Smooth muscle cell (in vitro differentiated cells): Measurements from ENCODE around the gene TPCN2. TPM values are rescaled to one million over a fixed set of nuclear protein-coding genes. Genes with fewer than 3 reads are reported as not detected.

ENCODE experiments used
- DNase-seq: peaks from one replicate; lab custom pipeline; 2025; ENCODE audit not compliant: unreplicated experiment; lab: John Stamatoyannopoulos, UW
- H2AFZ ChIP-seq: fragments of 200-600 bp; sonication (generic); 2 replicates; pipeline ENCODE4 v1.6.0; 2016; ENCODE audit warnings: antibody characterized with exemption, low read depth, mild to moderate bottlenecking
- H3F3A ChIP-seq: fragments of 200-600 bp; sonication (generic); 2 replicates; pipeline ENCODE4 v1.6.0; 2017; ENCODE audit warnings: antibody characterized with exemption, low read depth
- H3K27ac ChIP-seq: fragments of 200-600 bp; sonication (generic); 2 replicates; pipeline ENCODE4 v1.5.1; 2016; ENCODE audit warnings: low read depth, mild to moderate bottlenecking
- H3K27me3 ChIP-seq: fragments of 200-600 bp; sonication (generic); 2 replicates; pipeline ENCODE4 v1.6.1; 2016; ENCODE audit warnings: low read depth, mild to moderate bottlenecking
- H3K36me3 ChIP-seq: fragments of 200-600 bp; sonication (generic); 2 replicates; pipeline ENCODE4 v1.5.1; 2016; ENCODE audit warnings: low read depth
- H3K4me1 ChIP-seq: fragments of 200-600 bp; sonication (generic); 2 replicates; pipeline ENCODE4 v1.5.1; 2016; ENCODE audit warnings: low read depth
- H3K4me2 ChIP-seq: fragments of 200-600 bp; sonication (generic); 2 replicates; pipeline ENCODE4 v1.6.0; 2016; ENCODE audit warnings: mild to moderate bottlenecking
- H3K4me3 ChIP-seq: fragments of 200-600 bp; sonication (generic); 2 replicates; pipeline ENCODE4 v1.5.1; 2016; ENCODE audit warnings: mild to moderate bottlenecking
- H3K79me2 ChIP-seq: fragments of 200-600 bp; sonication (generic); 2 replicates; pipeline ENCODE4 v1.6.0; 2016; ENCODE audit warnings: low read depth, mild to moderate bottlenecking
- H3K9ac ChIP-seq: fragments of 200-600 bp; sonication (generic); 2 replicates; pipeline ENCODE4 v1.6.0; 2016; ENCODE audit warnings: low read depth
- H3K9me3 ChIP-seq: fragments of 200-600 bp; sonication (generic); replicated peaks from 2 replicates; pipeline ENCODE4 v1.5.1; 2016; ENCODE audit warnings: low read depth
- H4K20me1 ChIP-seq: fragments of 200-600 bp; sonication (generic); 2 replicates; pipeline ENCODE4 v1.6.0; 2016; ENCODE audit warnings: low read depth
- whole genome bisulfite sequencing: methylation state at CpG from one replicate; pipeline ENCODE4 v1.1.7; 2016; ENCODE audit warnings: low lambda C conversion rate; 5-methylcytosine and 5-hydroxymethylcytosine counted together
- polyA plus RNA-seq: library from polyadenylated mRNA; unstranded; fragments of >200 nt; fragmentation: Nextera tagmentation; extraction: Ambion mirVana; gene quantifications from 2 replicates; pipeline ENCODE4 v1.2.1, GENCODE V29; 2016
- total RNA-seq: library from RNA; depleted of rRNA; stranded (reverse); fragments of >200 nt; gene quantifications from 2 replicates; pipeline ENCODE4 v1.2.3, GENCODE V29; 2014
- TF ChIP-seq, protein P1 (sequence below): fragments of 200-600 bp; sonication (generic); IDR thresholded peaks from 2 replicates; pipeline ENCODE4 v1.5.1; 2017; ENCODE audit warnings: borderline replicate concordance, mild to moderate bottlenecking, antibody characterized with exemption; ENCODE audit not compliant: insufficient read depth, poor library complexity, severe bottlenecking

TPCN2 gene
- total and polyA plus RNA-seq, 2 experiments from 2014 or later = 7.4 to 10.5 TPM

DNA sequence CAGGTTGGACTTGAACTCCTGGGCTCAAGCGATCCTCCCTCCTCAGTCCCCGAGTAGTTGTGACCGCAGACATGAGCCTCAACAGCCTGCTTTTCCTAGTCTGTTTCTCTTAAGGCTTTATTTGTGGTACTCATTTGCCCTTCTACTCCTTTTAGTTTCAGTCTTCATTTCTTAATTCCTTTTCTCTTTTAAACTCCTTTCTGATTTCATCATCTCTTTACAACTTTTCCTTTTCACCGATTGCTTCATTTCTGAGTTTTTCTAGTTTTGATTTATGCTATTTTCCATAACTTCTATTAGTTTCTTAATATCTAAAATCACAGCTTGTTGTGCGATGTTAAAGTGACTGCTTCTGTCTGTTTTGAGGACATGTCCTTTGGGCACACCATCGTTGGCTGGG lies 18.4 kb upstream of the TPCN2 start:
- H3K27ac ChIP-seq = no peak overlapping the region
- no peak overlapping the region for H3K4me2 ChIP-seq
- H3K9ac ChIP-seq = no peak overlapping the region

DNA sequence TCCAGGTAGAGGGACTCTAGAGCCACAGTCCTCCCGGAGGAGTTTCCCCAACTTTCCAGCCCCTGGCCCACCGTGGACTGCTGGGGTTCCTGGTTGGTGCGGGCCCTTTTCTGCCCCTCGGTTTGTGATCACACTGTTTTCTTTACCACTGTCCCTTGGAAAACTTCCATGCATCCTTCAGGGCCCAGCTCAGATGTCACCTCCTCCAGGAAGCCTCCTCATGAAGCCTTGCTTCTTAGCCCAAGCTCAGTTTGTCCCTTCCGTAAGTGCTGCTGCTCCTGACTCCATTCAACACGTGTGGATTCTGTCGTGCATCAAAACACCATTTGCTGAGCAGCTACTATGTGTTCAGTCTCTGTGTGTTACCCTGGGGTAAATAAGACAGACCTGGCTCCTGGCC lies 15.9 kb upstream of the TPCN2 start:
- no peak overlapping the region for H3K4me3 ChIP-seq
- no peaks in the 10 kb centered on the region for H3K79me2 ChIP-seq
- WGBS = 91% methylated on average over 7 of the region's 7 CpGs
- no peak overlapping the region for H3K4me2 ChIP-seq
- H3F3A ChIP-seq = no peaks in the 10 kb centered on the region
- H3K27me3 ChIP-seq = no peaks in the 10 kb centered on the region
- no peak overlapping the region for H3K27ac ChIP-seq
- no peak for DNase-seq
- H3K4me1 ChIP-seq = no peaks in the 10 kb centered on the region
- no peak overlapping the region for H3K9ac ChIP-seq
- TF ChIP-seq, protein P1, sequence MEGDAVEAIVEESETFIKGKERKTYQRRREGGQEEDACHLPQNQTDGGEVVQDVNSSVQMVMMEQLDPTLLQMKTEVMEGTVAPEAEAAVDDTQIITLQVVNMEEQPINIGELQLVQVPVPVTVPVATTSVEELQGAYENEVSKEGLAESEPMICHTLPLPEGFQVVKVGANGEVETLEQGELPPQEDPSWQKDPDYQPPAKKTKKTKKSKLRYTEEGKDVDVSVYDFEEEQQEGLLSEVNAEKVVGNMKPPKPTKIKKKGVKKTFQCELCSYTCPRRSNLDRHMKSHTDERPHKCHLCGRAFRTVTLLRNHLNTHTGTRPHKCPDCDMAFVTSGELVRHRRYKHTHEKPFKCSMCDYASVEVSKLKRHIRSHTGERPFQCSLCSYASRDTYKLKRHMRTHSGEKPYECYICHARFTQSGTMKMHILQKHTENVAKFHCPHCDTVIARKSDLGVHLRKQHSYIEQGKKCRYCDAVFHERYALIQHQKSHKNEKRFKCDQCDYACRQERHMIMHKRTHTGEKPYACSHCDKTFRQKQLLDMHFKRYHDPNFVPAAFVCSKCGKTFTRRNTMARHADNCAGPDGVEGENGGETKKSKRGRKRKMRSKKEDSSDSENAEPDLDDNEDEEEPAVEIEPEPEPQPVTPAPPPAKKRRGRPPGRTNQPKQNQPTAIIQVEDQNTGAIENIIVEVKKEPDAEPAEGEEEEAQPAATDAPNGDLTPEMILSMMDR = no peak
- no peaks in the 10 kb centered on the region for H3K9me3 ChIP-seq
- H4K20me1 ChIP-seq = no peaks in the 10 kb centered on the region
- H2AFZ ChIP-seq = no peak overlapping the region
- no peaks in the 10 kb centered on the region for H3K36me3 ChIP-seq

More for the DNA sequence above, 18.4 kb upstream of the TPCN2 start:
- Histone ChIP-seq H3K27me3 (no peaks in the 10 kb centered on the region), H3K4me1 (no peaks in the 10 kb centered on the region), H3K4me3 (no peak overlapping the region), H3K9me3 (no peaks in the 10 kb centered on the region), H4K20me1 (no peaks in the 10 kb centered on the region), H2AFZ (no peak overlapping the region), H3F3A (no peaks in the 10 kb centered on the region), H3K79me2 (no peaks in the 10 kb centered on the region), H3K36me3 (no peaks in the 10 kb centered on the region)
- WGBS = 93% methylated on average over 6 of the region's 6 CpGs
- DNase-seq = no peak
- TF ChIP-seq, protein P1 = no peak

DNA sequence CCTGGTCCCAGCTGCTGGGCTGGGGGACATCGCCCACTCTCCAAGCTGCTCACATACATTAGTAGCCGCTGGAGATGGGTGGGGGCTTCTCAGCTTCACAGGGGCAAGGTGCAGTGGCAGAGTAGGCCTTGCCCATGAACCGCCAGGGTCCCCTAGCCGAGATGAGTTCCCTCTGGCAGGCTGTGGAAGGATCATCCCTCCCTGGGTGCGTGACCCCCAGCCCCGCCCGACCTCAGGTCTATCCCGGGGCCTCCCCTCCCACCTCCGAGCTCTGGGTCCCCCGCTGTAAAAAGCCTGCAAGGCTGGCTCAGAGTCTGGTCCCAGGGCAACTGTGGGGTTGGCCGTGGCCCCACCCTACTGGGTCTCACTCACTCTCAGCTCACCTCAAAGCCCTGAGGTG lies 15.3 kb upstream of the TPCN2 start:
- no peaks in the 10 kb centered on the region for H3K9me3 ChIP-seq
- no peak overlapping the region for H3K27ac ChIP-seq
- DNase-seq = no peak
- 95% methylated on average over 8 of the region's 11 CpGs for WGBS
- no peak overlapping the region for H3K4me3 ChIP-seq
- H3F3A ChIP-seq = no peaks in the 10 kb centered on the region
- TF ChIP-seq, protein P1 = no peak
- H3K27me3 ChIP-seq = no peaks in the 10 kb centered on the region
- no peak overlapping the region for H3K9ac ChIP-seq
- H3K4me1 ChIP-seq = no peaks in the 10 kb centered on the region
- H3K79me2 ChIP-seq = no peaks in the 10 kb centered on the region
- H2AFZ ChIP-seq = no peak overlapping the region
- H3K4me2 ChIP-seq = no peak overlapping the region
- H3K36me3 ChIP-seq = no peaks in the 10 kb centered on the region
- no peaks in the 10 kb centered on the region for H4K20me1 ChIP-seq

DNA sequence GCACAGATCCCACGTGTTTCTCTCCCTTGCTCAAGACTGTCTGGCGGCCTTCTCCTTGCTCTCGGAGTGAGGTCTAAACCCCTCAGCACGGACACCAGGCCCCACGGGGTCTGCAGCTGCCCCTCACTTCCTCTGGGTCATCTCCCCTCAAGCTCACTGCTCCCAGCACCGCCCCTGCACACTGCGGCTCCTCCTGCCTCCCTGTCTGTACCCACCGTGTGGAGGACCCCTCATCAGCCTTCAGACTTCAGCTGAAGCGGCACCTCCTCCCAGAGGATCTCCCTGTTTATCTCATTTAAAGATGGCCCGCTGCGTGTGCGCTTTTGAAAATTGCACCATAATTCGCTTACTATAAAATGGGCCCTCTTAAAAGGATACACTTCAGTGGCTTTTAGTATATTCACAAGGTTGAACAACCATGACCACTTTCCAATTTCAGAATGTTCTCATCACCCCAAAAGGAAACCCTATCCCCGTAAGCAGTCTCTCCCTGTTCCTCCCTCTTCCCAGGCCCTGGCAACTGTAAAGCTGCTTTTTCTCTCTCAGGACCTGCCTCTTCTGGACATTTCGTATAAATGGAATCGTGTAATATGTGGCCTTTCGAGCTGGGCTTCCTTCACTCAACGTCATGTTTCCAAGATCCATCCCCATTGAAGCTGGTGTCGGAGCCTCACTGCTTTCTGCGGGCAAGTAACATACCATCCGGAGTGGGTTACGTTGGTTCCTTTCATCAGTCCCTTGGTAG lies 14.4 kb upstream of the TPCN2 start:
- H3K9me3 ChIP-seq = no peaks in the 10 kb centered on the region
- H3K27me3 ChIP-seq = no peaks in the 10 kb centered on the region
- H3K27ac ChIP-seq = no peak overlapping the region
- 96% methylated on average over 22 of the region's 22 CpGs for WGBS
- no peaks in the 10 kb centered on the region for H3F3A ChIP-seq
- TF ChIP-seq, protein P1 = no peak
- no peak overlapping the region for H3K4me3 ChIP-seq
- H3K36me3 ChIP-seq = no peaks in the 10 kb centered on the region
- H4K20me1 ChIP-seq = no peaks in the 10 kb centered on the region
- H3K9ac ChIP-seq = no peak overlapping the region
- no peaks in the 10 kb centered on the region for H3K4me1 ChIP-seq
- H3K4me2 ChIP-seq = no peak overlapping the region
- no peaks in the 10 kb centered on the region for H3K79me2 ChIP-seq
- DNase-seq = no peak
- H2AFZ ChIP-seq = no peak overlapping the region
